Endothelial cell (in vitro differentiated cells): ENCODE results near the gene ENPP3. TPM values are rescaled to one million over a fixed set of nuclear protein-coding genes. Genes with fewer than 3 reads are reported as not detected.

Experiments
- DNase-seq: peaks from one replicate; pipeline ENCODE4 v3.0.0; 2021; ENCODE audit warnings: low spot score
- H3K27ac Mint-ChIP-seq: one replicate; pipeline ENCODE4 v1.8.0; 2021; ENCODE audit warnings: mixed read lengths, inconsistent platforms; ENCODE audit not compliant: unreplicated experiment
- H3K27me3 Mint-ChIP-seq: one replicate; pipeline ENCODE4 v1.8.0; 2021; ENCODE audit warnings: mild to moderate bottlenecking, moderate library complexity, mixed read lengths, inconsistent platforms; ENCODE audit not compliant: unreplicated experiment
- H3K36me3 Mint-ChIP-seq: one replicate; pipeline ENCODE4 v1.8.0; 2021; ENCODE audit warnings: mild to moderate bottlenecking, low read depth, mixed read lengths, inconsistent platforms; ENCODE audit not compliant: unreplicated experiment
- H3K4me1 Mint-ChIP-seq: one replicate; pipeline ENCODE4 v1.8.0; 2021; ENCODE audit warnings: mild to moderate bottlenecking, mixed read lengths, inconsistent platforms; ENCODE audit not compliant: unreplicated experiment
- H3K4me3 Mint-ChIP-seq: one replicate; pipeline ENCODE4 v1.8.0; 2021; ENCODE audit warnings: mild to moderate bottlenecking, mixed read lengths, inconsistent platforms; ENCODE audit not compliant: unreplicated experiment
- H3K9me3 Mint-ChIP-seq: one replicate; pipeline ENCODE4 v1.8.0; 2021; ENCODE audit warnings: mixed read lengths, inconsistent platforms; ENCODE audit not compliant: unreplicated experiment
- total RNA-seq: library from RNA; stranded (reverse); fragmentation: NEBNext Ultra II Directional; extraction: Animal tissue kit (Norgen Biotek cat#: 25700); gene quantifications from one replicate; pipeline ENCODE4 v1.2.1, GENCODE V29; 2021; ENCODE audit not compliant: unreplicated experiment
- TF ChIP-seq, protein P1 (sequence below): fragments of 200-600 bp; sonication (generic); IDR thresholded peaks from one replicate; pipeline ENCODE4 v1.5.0; 2021; ENCODE audit warnings: antibody characterized with exemption; ENCODE audit not compliant: unreplicated experiment

Gene ENPP3
- total RNA-seq, 1 donor from 2014 or later: 0.64 TPM

DNA sequence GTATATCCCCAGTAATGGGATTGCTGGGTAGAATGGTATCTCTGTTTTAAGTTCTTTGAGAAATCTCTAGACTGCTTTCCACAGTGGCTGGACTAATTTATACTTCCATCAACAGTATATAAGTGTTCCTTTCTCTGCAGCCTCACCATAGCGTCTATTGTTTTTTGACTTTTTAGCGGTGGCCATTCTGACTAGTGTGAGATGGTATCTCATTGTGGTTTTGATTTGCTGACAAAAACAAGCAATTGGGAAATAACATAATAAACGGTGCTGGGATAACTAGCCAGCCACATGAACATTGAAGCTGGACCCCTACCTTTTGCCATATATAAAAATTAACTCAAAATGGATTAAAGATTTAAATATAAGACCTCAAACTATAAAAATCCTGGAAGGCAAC is 49.9 kb downstream of the ENPP3 start:
- Mint-ChIP-seq H3K4me3 (no peak overlapping the region), H3K36me3 (no peaks in the 10 kb centered on the region), H3K4me1 (no peaks in the 10 kb centered on the region), H3K9me3 (no peaks in the 10 kb centered on the region), H3K27ac (no peak overlapping the region), H3K27me3 (no peaks in the 10 kb centered on the region)
- no peak for DNase-seq
- TF ChIP-seq, protein P1, sequence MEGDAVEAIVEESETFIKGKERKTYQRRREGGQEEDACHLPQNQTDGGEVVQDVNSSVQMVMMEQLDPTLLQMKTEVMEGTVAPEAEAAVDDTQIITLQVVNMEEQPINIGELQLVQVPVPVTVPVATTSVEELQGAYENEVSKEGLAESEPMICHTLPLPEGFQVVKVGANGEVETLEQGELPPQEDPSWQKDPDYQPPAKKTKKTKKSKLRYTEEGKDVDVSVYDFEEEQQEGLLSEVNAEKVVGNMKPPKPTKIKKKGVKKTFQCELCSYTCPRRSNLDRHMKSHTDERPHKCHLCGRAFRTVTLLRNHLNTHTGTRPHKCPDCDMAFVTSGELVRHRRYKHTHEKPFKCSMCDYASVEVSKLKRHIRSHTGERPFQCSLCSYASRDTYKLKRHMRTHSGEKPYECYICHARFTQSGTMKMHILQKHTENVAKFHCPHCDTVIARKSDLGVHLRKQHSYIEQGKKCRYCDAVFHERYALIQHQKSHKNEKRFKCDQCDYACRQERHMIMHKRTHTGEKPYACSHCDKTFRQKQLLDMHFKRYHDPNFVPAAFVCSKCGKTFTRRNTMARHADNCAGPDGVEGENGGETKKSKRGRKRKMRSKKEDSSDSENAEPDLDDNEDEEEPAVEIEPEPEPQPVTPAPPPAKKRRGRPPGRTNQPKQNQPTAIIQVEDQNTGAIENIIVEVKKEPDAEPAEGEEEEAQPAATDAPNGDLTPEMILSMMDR: no peak

DNA sequence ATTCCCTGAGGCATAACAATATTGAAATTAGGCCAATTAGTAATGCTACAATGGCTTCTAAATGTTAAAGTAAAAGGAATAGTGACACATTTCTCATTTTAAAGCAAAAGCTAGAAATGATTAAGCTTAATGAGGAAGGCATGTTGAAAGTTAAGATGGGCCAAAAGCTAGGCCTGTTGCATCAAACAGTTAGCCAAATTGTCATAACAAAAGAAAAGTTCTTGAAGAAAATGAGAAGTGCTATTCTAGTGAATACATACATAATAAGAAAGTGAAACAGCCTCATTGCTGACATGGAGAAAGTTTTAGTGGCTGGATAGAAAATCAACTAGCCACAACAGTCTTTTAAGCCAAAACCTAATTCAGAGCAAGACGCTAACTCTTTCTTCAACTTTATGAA is 51.2 kb downstream of the ENPP3 start:
- H3K27ac Mint-ChIP-seq: no peak overlapping the region
- TF ChIP-seq, protein P1: no peak
- no peaks in the 10 kb centered on the region for H3K36me3 Mint-ChIP-seq
- H3K4me1 Mint-ChIP-seq: no peaks in the 10 kb centered on the region
- H3K9me3 Mint-ChIP-seq: no peaks in the 10 kb centered on the region
- no peak for DNase-seq
- no peaks in the 10 kb centered on the region for H3K27me3 Mint-ChIP-seq
- no peak overlapping the region for H3K4me3 Mint-ChIP-seq

DNA sequence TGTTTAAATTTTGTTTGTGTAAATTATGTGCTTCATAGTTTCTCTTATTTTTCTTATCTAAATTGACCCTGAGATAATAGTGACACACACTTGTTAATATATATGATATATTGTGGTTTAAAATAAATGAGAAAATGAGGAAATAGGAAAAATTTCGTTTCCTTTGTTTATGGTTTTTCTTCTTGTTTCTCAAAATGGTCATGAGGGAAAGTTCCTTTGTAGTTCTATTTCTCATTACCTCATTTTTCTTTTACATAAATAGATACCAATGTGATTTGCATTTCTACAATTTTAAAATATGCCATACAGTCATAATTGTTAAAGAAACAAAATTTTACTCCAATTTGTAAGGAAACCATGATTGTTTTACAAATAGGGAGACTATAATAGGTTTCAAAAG is 54.9 kb downstream of the ENPP3 start:
- TF ChIP-seq, protein P1: no peak
- Mint-ChIP-seq H3K36me3 (no peaks in the 10 kb centered on the region), H3K27me3 (no peaks in the 10 kb centered on the region), H3K4me3 (no peak overlapping the region), H3K4me1 (no peaks in the 10 kb centered on the region), H3K27ac (no peak overlapping the region), H3K9me3 (no peaks in the 10 kb centered on the region)
- no peak for DNase-seq

DNA sequence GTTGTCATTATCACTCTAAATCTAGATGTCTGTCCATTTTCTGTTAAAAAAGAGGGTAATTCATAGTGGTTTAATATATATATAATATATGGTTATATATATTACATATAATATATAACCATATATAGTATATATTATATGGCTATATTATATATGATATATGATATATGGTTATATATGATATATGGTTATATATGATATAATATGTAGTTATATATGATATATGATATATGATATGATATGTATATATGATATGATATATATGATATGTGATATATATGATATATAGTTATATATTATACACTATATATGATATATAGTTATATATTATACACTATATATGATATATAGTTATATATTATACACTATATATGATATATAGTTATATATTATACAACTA is 55.5 kb downstream of the ENPP3 start:
- Mint-ChIP-seq H3K9me3 (no peaks in the 10 kb centered on the region), H3K27ac (no peak overlapping the region)

DNA sequence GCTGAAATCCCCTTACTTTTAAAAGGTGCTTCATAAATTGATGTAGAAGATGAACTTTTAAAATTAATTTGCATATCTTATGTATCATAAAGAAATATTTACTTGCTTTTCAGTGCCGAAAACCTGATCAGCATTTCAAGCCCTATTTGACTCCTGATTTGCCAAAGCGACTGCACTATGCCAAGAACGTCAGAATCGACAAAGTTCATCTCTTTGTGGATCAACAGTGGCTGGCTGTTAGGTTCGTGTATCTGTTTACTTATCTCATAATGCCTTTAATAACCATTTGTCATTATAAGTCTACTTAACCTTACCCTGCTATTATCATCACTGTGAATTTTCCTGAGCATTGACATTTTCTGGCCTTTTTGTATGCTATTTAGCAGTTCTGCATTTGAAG is 56.3 kb downstream of the ENPP3 start:
- DNase-seq: no peak

More for the DNA sequence above, 55.5 kb downstream of the ENPP3 start:
- Mint-ChIP-seq H3K36me3 (no peaks in the 10 kb centered on the region), H3K4me3 (no peak overlapping the region), H3K4me1 (peaks cover 2% of the 10 kb centered on the region), H3K27me3 (no peaks in the 10 kb centered on the region)
- no peak for DNase-seq
- TF ChIP-seq, protein P1: no peak

More for the DNA sequence above, 56.3 kb downstream of the ENPP3 start:
- TF ChIP-seq, protein P1: no peak
- peaks cover 7% of the 10 kb centered on the region for H3K4me1 Mint-ChIP-seq
- no peaks in the 10 kb centered on the region for H3K9me3 Mint-ChIP-seq
- H3K36me3 Mint-ChIP-seq: no peaks in the 10 kb centered on the region
- no peak overlapping the region for H3K4me3 Mint-ChIP-seq
- no peaks in the 10 kb centered on the region for H3K27me3 Mint-ChIP-seq
- H3K27ac Mint-ChIP-seq: no peak overlapping the region
